Coronary artery (tissue), 2 donors: ENCODE data around the gene IGF1R.

Experiments
- DNase-seq: peaks from one replicate; pipeline ENCODE4 v3.0.0-alpha.2; 2017; ENCODE audit warnings: low spot score
- H3K27ac ChIP-seq, 2 donors: fragments of 200-600 bp; sonication (generic); one replicate each; pipeline ENCODE4 v1.5.1; 2016 to 2019
- H3K4me3 ChIP-seq: fragments of 200-600 bp; sonication (generic); 2 replicates; pipeline ENCODE4 v1.5.1; 2016; ENCODE audit warnings: mild to moderate bottlenecking, moderate library complexity
- CTCF ChIP-seq: fragments of 200-600 bp; sonication (generic); IDR thresholded peaks from one replicate; pipeline ENCODE4 v1.5.1; 2019; ENCODE audit warnings: antibody characterized with exemption

The IGF1R gene

GRCh38 chr15:98666441-98666840 lies 18.1 kb downstream of the IGF1R start:
- Histone ChIP-seq H3K4me3 (no peak overlapping the region), H3K27ac (no peak overlapping the region)
- DNase-seq: no peak
- TF ChIP-seq CTCF: no peak

- no peak overlapping the region for H3K27ac ChIP-seq
Measured at GRCh38 chr15:98666841-98667240, 18.5 kb downstream of the IGF1R start.

GRCh38 chr15:98667521-98668179 lies 19.3 kb downstream of the IGF1R start:
- peak overlapping the region in 1 of 2 donors; percentile 63 for H3K27ac ChIP-seq

More at GRCh38 chr15:98666841-98667240, 18.5 kb downstream of the IGF1R start:
- H3K4me3 ChIP-seq: no peak overlapping the region
- no peak for TF ChIP-seq CTCF
- DNase-seq: no peak

GRCh38 chr15:98668566-98669308 lies 20.4 kb downstream of the IGF1R start:
- TF ChIP-seq CTCF: no peak
- Histone ChIP-seq H3K4me3 (peak overlapping the region; percentile 39), H3K27ac (peak overlapping the region in 1 of 2 donors; percentile 63)
- DNase-seq: no peak

More at GRCh38 chr15:98667521-98668179, 19.3 kb downstream of the IGF1R start:
- no peak for TF ChIP-seq CTCF
- no peak overlapping the region for H3K4me3 ChIP-seq
- DNase-seq: no peak

GRCh38 chr15:98669638-98670037 lies 21.3 kb downstream of the IGF1R start:
- no peak for TF ChIP-seq CTCF
- no peak overlapping the region for H3K4me3 ChIP-seq
- H3K27ac ChIP-seq: peak overlapping the region in 1 of 2 donors; percentile 63
- no peak for DNase-seq

GRCh38 chr15:98671060-98672008 lies 23.0 kb downstream of the IGF1R start:
- H3K27ac ChIP-seq: peak overlapping the region; percentile 78
- peak overlapping the region; percentile 43 for H3K4me3 ChIP-seq
- no peak for DNase-seq
- TF ChIP-seq CTCF: no peak
